HG03457 (cell line): ENCODE results near the gene SLC11A1.

Experiments
- ATAC-seq: cut with Tn5 transposase; IDR thresholded peaks from one replicate; pipeline ENCODE4 v1.9.1; 2021; ENCODE audit warnings: moderate number of reproducible peaks; ENCODE audit not compliant: unreplicated experiment

SLC11A1 gene

DNA sequence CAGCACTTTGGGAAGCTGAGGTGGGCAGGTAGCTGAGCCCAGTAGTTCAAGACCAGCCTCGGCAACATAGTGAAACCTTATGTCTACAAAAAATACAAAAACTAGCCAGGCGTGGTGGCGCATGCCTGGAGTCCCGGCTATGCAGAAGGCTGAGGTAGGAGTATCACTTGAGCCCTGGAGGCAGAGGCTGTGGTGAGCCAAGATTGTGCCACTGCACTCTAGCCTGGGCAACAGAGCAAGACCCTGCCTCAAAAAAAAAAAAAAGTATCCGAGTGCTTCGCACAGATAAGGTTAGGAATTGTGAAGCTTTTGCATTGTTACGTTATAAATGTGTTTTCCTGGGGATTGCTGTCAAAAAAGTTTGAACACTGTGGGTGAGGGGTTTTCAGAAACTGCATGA lies 21.7 kb downstream of the SLC11A1 start:
- no peak for ATAC-seq

DNA sequence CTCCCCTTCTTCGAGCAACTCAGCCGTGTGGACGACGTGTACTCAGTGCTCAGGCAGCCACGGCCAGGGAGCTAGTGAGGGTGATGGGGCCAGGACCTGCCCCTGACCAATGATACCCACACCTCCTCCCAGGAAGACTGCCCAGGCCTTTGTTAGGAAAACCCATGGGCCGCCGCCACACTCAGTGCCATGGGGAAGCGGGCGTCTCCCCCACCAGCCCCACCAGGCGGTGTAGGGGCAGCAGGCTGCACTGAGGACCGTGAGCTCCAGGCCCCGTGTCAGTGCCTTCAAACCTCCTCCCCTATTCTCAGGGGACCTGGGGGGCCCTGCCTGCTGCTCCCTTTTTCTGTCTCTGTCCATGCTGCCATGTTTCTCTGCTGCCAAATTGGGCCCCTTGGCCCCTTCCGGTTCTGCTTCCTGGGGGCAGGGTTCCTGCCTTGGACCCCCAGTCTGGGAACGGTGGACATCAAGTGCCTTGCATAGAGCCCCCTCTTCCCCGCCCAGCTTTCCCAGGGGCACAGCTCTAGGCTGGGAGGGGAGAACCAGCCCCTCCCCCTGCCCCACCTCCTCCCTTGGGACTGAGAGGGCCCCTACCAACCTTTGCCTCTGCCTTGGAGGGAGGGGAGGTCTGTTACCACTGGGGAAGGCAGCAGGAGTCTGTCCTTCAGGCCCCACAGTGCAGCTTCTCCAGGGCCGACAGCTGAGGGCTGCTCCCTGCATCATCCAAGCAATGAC lies 22.4 kb downstream of the SLC11A1 start:
- no peak for ATAC-seq

DNA sequence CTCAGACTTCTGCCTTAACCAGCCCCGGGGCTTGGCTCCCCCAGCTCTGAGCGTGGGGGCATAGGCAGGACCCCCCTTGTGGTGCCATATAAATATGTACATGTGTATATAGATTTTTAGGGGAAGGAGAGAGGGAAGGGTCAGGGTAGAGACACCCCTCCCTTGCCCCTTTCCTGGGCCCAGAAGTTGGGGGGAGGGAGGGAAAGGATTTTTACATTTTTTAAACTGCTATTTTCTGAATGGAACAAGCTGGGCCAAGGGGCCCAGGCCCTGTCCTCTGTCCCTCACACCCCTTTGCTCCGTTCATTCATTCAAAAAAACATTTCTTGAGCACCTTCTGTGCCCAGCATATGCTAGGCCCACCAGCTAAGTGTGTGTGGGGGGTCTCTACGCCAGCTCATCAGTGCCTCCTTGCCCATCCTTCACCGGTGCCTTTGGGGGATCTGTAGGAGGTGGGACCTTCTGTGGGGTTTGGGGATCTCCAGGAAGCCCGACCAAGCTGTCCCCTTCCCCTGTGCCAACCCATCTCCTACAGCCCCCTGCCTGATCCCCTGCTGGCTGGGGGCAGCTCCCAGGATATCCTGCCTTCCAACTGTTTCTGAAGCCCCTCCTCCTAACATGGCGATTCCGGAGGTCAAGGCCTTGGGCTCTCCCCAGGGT lies 23.1 kb downstream of the SLC11A1 start:
- no peak for ATAC-seq

DNA sequence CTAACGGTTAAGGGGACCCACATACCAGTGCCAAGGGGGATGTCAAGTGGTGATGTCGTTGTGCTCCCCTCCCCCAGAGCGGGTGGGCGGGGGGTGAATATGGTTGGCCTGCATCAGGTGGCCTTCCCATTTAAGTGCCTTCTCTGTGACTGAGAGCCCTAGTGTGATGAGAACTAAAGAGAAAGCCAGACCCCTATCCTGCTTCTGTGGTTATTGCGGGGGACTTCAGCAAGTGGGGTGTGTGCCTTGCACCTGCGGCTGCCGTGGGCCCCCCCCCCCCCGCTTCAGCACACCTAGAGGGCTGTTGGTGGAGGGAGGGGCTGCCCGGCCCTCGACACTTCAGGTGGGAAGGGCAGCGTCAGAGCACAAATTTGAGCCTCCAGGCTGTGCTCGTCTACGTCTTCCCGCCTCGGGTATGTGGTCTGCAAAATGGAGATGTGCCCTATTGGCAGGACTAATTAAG lies 23.7 kb downstream of the SLC11A1 start:
- ATAC-seq = no peak

DNA sequence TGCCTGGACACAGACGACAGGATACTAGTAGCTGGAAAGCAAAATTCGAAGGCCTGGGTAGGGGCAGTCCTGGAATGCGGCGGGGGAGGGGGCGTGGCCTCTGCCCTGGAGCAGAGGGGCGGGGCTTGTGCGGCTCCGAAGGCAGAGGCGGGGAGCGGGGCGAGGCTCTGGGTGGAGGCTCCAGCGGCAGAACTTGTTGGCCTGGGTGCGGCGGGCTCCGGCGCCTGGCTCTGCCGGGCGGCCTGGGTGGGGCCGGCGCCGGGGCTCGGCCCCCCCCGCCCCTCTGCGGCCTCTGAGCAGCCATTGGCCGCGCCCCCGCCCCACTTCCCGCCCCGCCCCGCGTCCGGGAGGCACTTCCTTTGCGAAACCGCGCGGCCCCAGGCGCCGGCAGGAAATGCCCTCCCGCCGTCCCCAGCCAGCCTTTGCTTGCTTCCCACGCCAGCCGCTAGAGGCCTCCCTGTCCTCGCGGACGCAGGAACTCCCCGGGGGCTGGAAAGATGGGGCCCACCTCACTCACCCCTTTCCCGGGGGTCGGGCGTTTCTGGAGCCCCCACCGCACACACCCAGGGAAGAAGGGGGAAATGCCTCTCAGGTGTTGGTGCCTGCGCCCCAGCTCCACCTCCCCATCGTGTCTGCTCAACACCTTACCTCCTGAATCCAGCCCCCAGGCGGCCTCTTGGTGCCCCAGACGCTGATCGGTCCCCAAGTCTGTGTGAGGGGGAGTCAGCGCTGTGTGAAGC lies 24.3 kb downstream of the SLC11A1 start:
- ATAC-seq = peak; percentile 66

DNA sequence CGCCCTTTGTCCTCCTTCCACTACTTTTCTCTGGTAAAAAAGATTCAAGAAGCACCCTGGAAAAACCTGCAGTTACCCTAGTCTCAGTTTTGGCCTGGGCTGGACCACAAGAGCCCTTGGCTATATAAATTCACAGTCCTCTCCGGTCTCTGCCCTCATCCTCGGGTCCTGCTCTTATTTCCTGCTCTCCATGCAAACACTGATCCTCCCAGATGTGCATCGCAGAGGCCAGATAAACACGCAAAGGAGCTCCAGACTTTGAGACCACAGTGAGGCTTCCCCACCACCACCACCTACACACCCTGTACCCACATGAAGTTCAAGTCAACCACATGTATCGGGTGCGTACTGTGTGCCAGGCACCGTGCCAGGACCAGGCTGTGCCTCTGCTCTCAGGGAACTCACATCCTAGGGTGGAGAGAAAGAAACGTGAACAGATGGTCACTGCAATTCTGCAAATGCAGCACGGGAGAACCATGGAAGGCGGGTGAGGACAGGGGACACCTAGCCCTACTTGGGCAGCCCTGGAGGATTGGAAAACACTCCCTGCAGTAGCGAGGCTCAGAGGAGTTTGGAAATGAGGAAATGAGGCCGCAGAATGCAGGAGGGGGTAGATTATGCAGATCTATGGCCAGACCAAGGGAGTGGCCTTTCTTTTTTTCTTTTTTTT lies 25.0 kb downstream of the SLC11A1 start:
- ATAC-seq = peak; percentile 7

DNA sequence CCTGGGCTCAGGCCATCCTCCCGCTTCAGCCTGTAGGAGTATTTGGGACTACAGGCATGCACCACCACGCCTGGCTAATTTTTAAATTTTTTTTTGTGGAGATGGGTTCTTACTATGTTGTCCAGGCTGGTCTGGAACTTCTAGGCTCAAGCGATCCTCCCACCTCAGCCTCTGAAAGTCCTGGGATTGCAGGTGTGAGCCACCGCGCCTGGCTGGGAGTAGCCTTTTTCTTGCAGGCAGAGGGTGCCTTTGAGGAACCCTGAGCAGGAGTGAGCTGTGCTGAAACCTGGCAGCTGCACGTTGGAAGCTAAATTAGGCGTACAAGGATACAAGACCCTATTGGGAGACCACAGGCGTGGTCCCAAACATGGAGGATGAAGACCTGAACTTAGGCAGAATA lies 25.6 kb downstream of the SLC11A1 start:
- ATAC-seq = no peak

DNA sequence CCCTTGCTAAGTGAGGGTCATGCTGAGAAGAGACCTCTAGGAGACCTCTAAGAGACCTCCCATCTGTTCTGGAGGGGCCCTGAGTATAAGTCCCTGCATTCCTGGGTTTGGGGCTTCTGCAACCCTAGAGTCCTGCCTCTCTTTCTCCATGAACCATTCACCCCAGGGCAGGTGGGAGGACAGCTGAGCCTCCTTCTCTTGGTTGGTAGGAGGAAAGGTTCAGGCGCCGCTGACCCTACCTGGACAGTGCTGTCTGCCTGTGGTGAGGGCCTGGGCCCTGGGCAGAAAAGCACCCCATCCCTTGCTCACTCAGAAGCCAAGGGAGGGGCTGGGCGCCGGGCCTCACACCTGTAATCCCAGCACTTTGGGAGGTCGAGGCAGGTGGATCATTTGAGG lies 36.2 kb downstream of the SLC11A1 start:
- ATAC-seq = no peak

DNA sequence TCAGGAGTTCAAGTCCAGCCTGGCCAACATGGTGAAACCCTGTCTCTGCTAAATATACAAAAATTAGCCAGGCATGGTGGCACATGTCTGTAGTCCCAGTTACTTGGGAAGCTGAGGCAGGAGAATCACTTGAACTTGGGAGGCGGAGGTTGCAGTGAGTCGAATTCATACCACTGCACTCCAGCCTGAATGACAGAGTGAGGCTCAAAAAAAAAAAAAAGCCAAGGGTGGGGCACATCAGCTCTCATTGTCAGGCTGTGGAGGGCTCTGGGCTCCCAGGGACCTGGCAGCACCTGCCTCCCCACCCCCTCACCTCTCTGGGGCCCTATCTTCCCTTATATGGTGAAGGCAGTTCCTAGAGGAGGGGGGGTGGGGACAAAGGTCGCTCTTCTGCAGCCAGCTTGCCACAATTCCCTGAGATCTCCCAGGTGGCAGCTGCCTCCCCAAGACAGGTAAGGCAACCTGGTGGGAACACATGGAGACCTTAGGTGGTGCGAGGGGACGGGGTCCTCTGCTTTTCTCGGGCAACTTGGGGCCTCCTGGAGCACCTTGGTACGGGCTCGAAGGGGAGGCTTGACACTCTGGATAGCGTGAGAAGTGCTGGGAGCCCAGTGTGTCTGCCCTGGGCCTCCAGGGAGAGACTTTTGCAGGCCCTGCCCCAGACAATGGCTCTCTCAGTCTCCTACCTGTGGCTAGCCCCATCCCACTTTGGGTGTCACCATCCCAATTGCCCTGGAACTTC lies 36.8 kb downstream of the SLC11A1 start, which contains the start of gene VIL1:
TSS of gene VIL1 (plus strand) at position 407 of the 742 bp plus-strand sequence. CDS start 4,656 bp downstream, outside the sequence.
- no peak for ATAC-seq

DNA sequence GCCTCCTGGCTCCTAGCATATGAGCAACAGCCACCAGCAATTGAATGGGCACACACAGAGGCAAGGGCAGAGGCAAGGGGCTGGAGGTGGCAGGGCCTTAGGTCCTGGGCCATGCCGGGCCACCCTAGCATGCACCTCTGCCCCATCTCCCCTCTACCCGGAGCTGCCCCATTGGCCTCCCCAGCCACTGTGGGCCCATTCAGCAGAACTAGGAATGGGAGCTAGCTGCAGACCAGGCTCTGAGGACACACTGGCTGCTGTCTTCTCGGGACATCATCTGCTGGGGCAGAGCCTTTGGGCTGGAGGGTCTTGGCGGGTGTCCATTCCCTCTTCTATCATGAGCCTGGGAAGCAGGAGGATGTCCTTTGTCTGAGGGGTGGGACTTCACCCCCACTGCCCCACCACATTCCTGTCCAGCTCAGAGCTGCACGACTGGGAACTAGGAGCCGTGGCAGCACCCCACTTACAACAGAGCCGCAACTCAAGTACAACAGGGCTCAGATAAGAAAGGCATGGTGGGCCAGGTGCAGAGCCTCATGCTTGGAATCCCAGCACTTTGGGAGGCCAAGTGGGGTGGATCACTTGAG lies 37.6 kb downstream of the SLC11A1 start:
- no peak for ATAC-seq

DNA sequence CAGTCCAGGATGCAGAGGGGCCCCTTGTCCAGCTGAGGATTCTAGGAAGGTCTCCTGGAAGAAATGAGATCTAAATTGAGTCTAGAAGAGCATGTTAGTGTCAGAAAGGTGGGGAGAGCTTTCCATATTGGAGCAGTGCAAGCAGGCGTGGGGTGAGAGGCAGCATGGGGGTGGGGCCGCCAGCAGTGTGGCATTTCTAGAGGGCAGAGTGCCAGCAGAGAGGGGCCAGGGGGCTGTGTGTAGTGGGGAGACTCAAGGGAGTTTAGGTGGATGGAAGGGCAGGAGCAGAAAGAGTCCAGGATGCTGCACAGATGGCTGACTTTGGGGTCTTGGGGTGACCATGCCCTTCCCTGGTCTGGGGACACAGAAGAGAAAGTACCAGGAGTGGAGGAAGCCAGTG lies 39.0 kb downstream of the SLC11A1 start:
- ATAC-seq = no peak

DNA sequence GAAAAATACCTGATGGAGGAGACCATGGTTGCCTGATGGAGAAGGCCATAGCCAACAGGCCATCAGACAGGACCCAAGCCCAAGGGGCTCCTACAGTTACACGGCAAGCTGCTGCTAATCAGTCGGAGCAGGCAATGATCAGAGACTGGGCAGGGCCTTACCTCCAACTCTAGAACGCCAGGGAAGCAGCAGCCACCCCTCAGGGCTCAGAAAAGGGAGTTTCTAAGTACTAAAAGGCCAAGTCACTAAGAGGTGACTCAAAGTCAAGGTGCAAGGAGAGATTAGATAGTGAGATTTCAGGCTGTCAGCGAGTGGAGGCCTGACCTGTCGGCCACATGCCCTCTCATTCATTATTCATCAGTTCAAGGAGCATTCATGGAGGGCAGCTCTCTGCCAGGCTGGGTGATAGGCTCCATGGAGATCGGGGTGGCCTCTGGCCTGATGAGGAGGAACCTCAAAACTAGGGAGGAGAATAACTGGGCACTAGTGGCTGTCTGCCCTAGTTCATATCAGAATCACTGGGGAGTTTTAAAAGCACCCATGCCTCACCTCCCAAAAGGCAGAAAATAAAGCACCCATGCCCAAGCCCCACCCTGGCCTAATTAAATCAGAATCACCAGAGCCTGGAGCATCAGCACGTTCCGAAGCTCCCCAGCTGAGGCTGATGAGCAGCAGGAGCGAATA lies 40.5 kb downstream of the SLC11A1 start:
- ATAC-seq = no peak

DNA sequence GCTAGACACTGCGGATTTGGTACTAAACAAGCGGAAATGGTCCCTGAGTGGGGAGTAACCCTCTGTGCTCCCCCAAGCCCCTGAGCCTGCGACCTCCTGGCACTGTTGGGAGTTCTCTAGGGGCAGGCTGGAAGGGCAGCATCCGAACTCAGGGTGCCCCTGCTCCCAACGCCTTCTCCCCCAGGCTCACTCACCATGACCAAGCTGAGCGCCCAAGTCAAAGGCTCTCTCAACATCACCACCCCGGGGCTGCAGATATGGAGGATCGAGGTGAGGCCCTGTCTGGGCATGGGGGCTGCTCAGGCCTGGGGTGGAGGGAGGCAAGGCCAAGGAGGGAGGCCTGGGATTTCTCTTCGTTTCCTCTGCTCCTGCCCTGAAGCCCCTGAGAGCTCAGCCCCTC lies 41.5 kb downstream of the SLC11A1 start:
- no peak for ATAC-seq

DNA sequence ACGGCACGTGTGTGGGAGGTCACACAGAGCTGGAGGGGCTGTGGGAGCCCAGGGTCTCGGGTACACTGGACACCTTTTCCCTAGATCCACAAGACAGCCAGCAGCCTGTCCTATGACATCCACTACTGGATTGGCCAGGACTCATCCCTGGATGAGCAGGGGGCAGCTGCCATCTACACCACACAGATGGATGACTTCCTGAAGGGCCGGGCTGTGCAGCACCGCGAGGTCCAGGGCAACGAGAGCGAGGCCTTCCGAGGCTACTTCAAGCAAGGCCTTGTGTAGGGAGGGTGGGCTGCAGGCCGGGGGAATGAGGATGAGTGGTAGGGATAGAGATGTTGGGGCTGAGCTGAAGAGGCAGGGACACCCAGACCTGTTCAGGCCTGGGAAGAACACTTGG lies 43.5 kb downstream of the SLC11A1 start:
- ATAC-seq = no peak

DNA sequence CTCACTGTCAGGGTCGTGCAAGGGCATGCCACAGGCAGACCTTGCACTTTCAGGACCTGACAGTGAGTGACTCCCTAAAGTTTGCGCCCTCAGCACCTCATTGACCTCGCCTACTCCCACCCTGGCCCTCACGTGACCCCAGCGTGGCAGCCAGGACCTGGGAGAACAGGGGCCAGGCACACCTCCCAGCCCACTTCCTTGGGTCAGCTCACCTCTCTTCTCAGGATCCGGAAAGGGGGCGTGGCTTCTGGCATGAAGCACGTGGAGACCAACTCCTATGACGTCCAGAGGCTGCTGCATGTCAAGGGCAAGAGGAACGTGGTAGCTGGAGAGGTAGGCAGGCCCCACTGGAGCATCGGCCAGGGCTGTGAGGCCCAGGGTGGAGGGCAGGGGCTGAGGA lies 45.7 kb downstream of the SLC11A1 start:
- no peak for ATAC-seq

DNA sequence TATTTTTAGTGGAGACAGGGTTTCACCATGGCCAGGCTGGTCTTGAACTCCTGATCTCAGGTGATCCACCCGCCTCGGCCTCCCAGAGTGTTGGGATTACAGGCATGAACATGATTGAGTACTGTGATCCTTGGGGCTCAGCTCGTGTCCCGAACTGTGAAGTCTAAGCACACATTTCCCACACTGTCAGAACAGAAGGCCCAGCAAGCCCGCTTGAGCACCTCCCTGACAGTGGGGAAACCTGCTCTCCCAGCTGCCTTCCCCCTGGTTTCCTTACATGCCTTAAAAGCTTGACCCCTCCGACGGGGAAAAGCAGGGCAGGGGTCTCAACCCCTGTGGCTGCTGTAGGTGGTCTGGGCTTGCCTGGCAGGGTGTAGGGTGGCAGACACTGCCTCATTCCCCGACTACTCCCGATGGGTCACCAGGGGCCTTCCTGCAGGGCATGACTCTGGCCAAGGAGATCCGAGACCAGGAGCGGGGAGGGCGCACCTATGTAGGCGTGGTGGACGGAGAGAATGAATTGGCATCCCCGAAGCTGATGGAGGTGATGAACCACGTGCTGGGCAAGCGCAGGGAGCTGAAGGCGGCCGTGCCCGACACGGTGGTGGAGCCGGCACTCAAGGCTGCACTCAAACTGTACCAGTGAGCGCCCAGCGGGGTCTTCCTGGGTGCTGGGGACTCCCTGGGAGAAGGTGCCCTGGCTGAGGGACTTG lies 46.9 kb downstream of the SLC11A1 start:
- no peak for ATAC-seq

DNA sequence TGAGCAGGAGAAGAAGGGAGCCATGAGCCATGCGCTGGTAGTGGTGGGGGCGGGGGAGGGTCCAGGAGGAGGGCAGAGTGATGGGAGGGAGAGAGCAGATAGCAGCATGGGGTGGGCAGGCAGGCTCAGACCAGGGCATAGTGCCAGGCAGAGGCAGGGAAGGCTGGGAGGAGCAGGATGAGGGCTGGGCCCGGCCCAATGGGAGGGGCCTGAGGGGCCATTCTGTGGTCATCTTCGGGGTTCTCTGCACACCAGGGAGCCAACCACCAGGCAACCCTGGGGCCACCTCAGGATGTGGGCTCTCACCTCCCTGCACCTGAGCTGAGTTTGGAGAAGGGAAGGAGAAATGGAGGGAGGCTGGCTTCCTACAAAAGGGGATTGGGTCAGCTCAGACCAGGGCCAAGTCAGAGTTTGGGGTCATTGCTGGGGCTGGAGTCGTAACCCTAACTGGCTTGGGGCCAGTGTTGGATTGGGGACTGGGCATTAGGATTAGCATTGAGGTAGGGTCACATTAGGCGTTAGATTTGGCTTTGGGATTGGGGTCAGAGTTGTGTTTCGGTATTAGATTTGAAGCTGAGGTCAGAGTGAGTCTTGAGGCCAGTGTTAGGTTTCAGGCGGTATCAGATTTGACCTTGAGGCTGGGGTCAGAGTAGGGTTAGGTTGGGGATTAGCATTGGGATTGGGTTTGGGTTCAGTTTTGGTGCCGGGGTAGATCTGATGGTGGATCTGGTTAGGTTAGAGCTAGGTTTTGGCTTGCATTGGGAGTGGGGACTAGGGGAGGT lies 48.0 kb downstream of the SLC11A1 start:
- ATAC-seq = no peak

DNA sequence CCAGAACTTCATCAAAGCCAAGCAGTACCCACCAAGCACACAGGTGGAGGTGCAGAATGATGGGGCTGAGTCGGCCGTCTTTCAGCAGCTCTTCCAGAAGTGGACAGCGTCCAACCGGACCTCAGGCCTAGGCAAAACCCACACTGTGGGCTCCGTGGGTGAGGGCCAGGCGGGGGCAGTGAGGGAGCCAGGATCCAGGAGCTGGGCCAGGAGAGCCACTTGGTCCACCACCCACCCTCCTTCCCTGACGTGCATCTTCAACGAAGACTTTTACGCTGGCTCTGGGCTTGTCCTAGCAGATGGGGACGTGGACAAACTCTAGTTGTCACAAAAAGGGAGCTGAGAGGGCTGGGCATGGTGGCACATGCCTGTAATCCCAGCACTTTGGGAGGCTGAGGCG lies 48.6 kb downstream of the SLC11A1 start:
- ATAC-seq = no peak
